ENCODE results near the gene XIRP1. TPM values are rescaled to one million over a fixed set of nuclear protein-coding genes. Genes with fewer than 3 reads are reported as not detected.

The XIRP1 gene
- total and polyA plus RNA-seq, 7 donors: 111 to 2,126 (median 601) TPM

DNA sequence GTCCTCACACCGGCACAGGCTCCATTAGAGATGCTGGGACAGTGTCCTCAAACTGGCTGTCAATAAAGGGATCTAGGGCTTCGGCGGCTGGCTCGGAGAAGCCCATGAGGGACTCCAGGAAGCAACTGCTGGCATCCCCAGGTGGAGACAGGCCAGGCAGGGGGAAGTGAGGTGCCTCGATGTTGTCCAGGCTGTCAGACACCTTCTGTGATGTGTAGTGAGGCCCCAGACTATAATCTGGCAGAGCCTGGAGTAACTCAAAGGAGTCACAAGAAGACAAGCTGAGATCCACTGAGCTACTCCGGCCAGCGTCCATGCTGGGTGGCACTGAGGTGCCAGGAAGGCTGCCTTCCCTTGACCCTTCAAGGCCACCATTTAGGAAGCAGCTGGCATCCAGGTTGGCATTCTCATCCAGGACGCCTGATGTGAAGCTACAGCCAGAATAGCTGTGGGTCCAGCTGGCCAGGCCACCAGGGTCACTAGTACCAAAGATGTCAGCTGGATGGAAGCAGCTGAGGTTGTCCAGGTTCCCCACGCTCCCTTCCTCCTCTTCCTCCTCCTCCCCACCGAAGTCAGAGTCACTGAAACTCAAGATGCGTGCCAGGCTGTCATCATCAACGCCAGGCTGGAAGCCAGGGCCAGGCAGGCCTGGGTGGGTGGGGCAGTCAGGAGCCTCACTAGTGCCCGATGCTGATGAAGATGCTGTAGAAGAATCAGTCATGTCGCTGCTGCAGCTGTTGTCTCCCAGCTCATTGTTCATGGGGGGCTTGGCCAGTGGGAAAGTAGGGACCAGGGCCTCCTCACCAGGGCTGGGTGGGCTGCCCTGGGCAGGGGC is 49.1 kb downstream of the XIRP1 start:
- Histone ChIP-seq H3K27me3 (ENCODE audit: insufficient read depth in 3 of 3, low read length in 2 of 3) (no peaks in the 10 kb centered on the region), H3K4me3 (no peak overlapping the region), H3K36me3 (ENCODE audit: insufficient read depth in 1 of 2, low read depth in 1 of 2) (peaks cover 8 to 66% of the 10 kb centered on the region in 2 donors), H3K9me3 (no peaks in the 10 kb centered on the region), H3K4me1 (peaks cover 54% of the 10 kb centered on the region), H3K27ac (peak overlapping the region; percentile 77)
- TF ChIP-seq, protein P1, sequence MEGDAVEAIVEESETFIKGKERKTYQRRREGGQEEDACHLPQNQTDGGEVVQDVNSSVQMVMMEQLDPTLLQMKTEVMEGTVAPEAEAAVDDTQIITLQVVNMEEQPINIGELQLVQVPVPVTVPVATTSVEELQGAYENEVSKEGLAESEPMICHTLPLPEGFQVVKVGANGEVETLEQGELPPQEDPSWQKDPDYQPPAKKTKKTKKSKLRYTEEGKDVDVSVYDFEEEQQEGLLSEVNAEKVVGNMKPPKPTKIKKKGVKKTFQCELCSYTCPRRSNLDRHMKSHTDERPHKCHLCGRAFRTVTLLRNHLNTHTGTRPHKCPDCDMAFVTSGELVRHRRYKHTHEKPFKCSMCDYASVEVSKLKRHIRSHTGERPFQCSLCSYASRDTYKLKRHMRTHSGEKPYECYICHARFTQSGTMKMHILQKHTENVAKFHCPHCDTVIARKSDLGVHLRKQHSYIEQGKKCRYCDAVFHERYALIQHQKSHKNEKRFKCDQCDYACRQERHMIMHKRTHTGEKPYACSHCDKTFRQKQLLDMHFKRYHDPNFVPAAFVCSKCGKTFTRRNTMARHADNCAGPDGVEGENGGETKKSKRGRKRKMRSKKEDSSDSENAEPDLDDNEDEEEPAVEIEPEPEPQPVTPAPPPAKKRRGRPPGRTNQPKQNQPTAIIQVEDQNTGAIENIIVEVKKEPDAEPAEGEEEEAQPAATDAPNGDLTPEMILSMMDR (IDR thresholded peaks at IDR 0.05): no peak
- 33 to 48% (median 38%) methylated on average over 14 of the region's 14 CpGs for WGBS, 3 donors
- intact Hi-C loops (cut with DNase I): loop anchor here in 1 of 2 donors (5.0 kb wide), 1 partner anchor 36 kb away; the partner anchor contains the start of genes GORASP1 and TTC21A
- DNase-seq (peak; percentile 54 to 78), ATAC-seq (peak; percentile 39 to 58 (median 46))

DNA sequence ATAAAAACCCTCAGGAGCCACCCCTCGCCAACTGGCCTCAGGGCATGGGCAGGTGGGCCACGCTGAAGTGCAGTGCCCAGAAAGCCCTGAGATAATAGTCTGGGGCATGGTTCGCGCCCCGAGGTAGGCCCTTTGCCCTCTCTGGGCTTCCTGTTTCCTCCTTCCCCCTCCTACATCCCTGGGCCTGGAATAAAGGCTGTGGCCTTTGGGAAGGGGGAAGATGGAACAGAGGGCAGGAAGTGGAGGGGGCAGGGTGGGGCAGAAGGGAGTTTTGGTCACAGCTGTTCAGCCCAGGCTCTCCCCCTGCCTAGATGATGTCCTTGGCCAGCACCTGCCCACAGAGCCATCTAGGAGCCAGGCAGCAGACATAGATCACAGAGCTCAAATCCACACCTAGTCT is 50.3 kb downstream of the XIRP1 start:
- DNase-seq: no peak
- intact Hi-C loops (cut with DNase I): loop anchor here in 1 of 2 donors (5.0 kb wide), 1 partner anchor 35 kb away; the partner anchor contains the start of genes GORASP1 and TTC21A
- Histone ChIP-seq H3K36me3 (ENCODE audit: insufficient read depth in 1 of 2, low read depth in 1 of 2) (peaks cover 8 to 66% of the 10 kb centered on the region in 2 donors), H3K9me3 (no peaks in the 10 kb centered on the region), H3K4me3 (no peak overlapping the region), H3K4me1 (peaks cover 43% of the 10 kb centered on the region), H3K27me3 (ENCODE audit: insufficient read depth in 3 of 3, low read length in 2 of 3) (no peaks in the 10 kb centered on the region), H3K27ac (peak overlapping the region; percentile 77)
- peak in 2 of 4 donors; percentile 13 for ATAC-seq
- TF ChIP-seq, protein P1 (IDR thresholded peaks at IDR 0.05): no peak
- 44 to 58% (median 52%) methylated on average over 5 of the region's 5 CpGs for WGBS, 3 donors

GRCh38 chr3:39141171-39141995 is 51.0 kb downstream of the XIRP1 start:
- DNase-seq: peak; percentile 59 to 66
- peaks cover 8 to 65% of the 10 kb centered on the region in 2 donors for H3K36me3 ChIP-seq (ENCODE audit: insufficient read depth in 1 of 2, low read depth in 1 of 2)
- intact Hi-C loops (cut with DNase I): loop anchor here in 1 of 2 donors (5.0 kb wide), 1 partner anchor 34 kb away; the partner anchor contains the start of genes GORASP1 and TTC21A
- TF ChIP-seq, protein P1 (IDR thresholded peaks at IDR 0.05): no peak
- peak overlapping the region; percentile 77 for H3K27ac ChIP-seq
- 45 to 48% (median 48%) methylated on average over 4 of the region's 4 CpGs for WGBS, 3 donors
- peak overlapping the region; percentile 6 for H3K4me3 ChIP-seq
- peaks cover 37% of the 10 kb centered on the region for H3K4me1 ChIP-seq
- no peaks in the 10 kb centered on the region for H3K27me3 ChIP-seq (ENCODE audit: insufficient read depth in 3 of 3, low read length in 2 of 3)
- ATAC-seq: peak in 2 of 4 donors; percentile 18 to 24
- no peaks in the 10 kb centered on the region for H3K9me3 ChIP-seq

GRCh38 chr3:39140341-39140971 is 51.9 kb downstream of the XIRP1 start:
- intact Hi-C loops (cut with DNase I): loop anchor here in 1 of 2 donors (5.0 kb wide), 1 partner anchor 33 kb away; the partner anchor contains the start of genes GORASP1 and TTC21A
- peaks cover 8 to 56% of the 10 kb centered on the region in 2 donors for H3K36me3 ChIP-seq (ENCODE audit: insufficient read depth in 1 of 2, low read depth in 1 of 2)
- ATAC-seq (peak; percentile 50 to 63 (median 53)), DNase-seq (no peak)
- peak overlapping the region; percentile 77 for H3K27ac ChIP-seq
- TF ChIP-seq, protein P1 (IDR thresholded peaks at IDR 0.05): no peak
- no peaks in the 10 kb centered on the region for H3K27me3 ChIP-seq (ENCODE audit: insufficient read depth in 3 of 3, low read length in 2 of 3)
- H3K4me3 ChIP-seq: no peak overlapping the region
- peaks cover 31% of the 10 kb centered on the region for H3K4me1 ChIP-seq
- H3K9me3 ChIP-seq: no peaks in the 10 kb centered on the region
- WGBS, 3 donors: 80 to 94% (median 87%) methylated on average over 2 of the region's 2 CpGs

Data from psoas muscle (tissue), 8 donors.